Sigmoid colon (tissue), 7 donors: ENCODE results near the gene NTNG1. TPM values are rescaled to one million over a fixed set of nuclear protein-coding genes. Genes with fewer than 3 reads are reported as not detected.

ENCODE experiments used
- DNase-seq: peaks from one replicate; pipeline ENCODE4 v3.0.0-alpha.2; 2019
- H3K27ac ChIP-seq, 4 donors: fragments of 200-600 bp; sonication (generic); one replicate each; pipeline ENCODE4 v1.5.1; 2016 to 2019; ENCODE audit warnings: mild to moderate bottlenecking in 1 of 4
- H3K27me3 ChIP-seq, 3 donors: fragments of 200-600 bp; sonication (generic); one replicate each; pipeline ENCODE4 v1.5.1; 2019; ENCODE audit warnings: mild to moderate bottlenecking in 1 of 3
- H3K36me3 ChIP-seq, 4 donors: fragments of 200-600 bp; sonication (generic); one replicate each; pipeline ENCODE4 v1.5.1; 2016 to 2019
- H3K4me1 ChIP-seq, 4 donors: fragments of 200-600 bp; sonication (generic); one replicate each; pipeline ENCODE4 v1.5.1; 2017 to 2019
- H3K4me3 ChIP-seq, 4 donors: fragments of 200-600 bp; sonication (generic); one replicate each; pipeline ENCODE4 v1.5.1; 2017 to 2019; ENCODE audit warnings: mild to moderate bottlenecking in 2 of 4, moderate library complexity in 1 of 4
- H3K9me3 ChIP-seq, 4 donors: fragments of 200-600 bp in 3 of 4; sonication (generic) in 3 of 4; one replicate each; pipeline versions ENCODE4 v1.5.1 to v1.6.1; 2013 to 2019
- EP300 ChIP-seq, 4 donors: sonication (generic); formaldehyde crosslinking; IDR thresholded peaks; one replicate each; pipeline ENCODE4 v1.6.1; 2017; ENCODE audit warnings: antibody characterized with exemption in 4 of 4
- POLR2A ChIP-seq, 2 donors: fragments of 450-650 bp; IDR thresholded peaks; one replicate each; pipeline ENCODE4 v1.6.1; 2016; ENCODE audit warnings: antibody characterized with exemption in 2 of 2, mild to moderate bottlenecking in 2 of 2, moderate library complexity in 2 of 2
- POLR2AphosphoS5 ChIP-seq, 4 donors: sonication (generic); formaldehyde crosslinking; IDR thresholded peaks; one replicate each; pipeline ENCODE4 v1.6.1; 2017; ENCODE audit warnings: antibody characterized with exemption in 4 of 4
- WGBS, 2 donors: extraction: QIAGEN DNeasy Blood & Tissue Kit; methylation state at CpG; one replicate each; pipeline ENCODE4 v1.1.7; 2013; 5-methylcytosine and 5-hydroxymethylcytosine counted together
- intact Hi-C: fragments of 100-400 bp; cut with DNase I; formaldehyde crosslinking; loops from one replicate; pipeline ENCODE4 v1.15.1; 2023
- polyA plus RNA-seq, 3 donors: library from polyadenylated mRNA; stranded (reverse); fragments of 200-250 nt; gene quantifications; one replicate each; pipeline ENCODE4 v1.2.3, GENCODE V29; 2013
- total RNA-seq, 4 donors: library from RNA; depleted of rRNA; stranded (reverse); fragments of >200 nt; gene quantifications; one replicate each; pipeline ENCODE4 v1.1.0, GENCODE V29; 2016
- TF ChIP-seq, protein P1 (sequence below), 4 experiments: fragments of 450-650 bp in 3 of 4; fragments of 200-600 bp in 1 of 4; IDR thresholded peaks; one replicate each; pipeline ENCODE4 v1.5.1; 2016 to 2019; ENCODE audit warnings: antibody characterized with exemption in 4 of 4, mild to moderate bottlenecking in 3 of 4, moderate library complexity in 2 of 4
- donor health status: healthy with polysubstance abuse.
- donor health status: Bipolar disorder and iron deficiency.
- donor health status: healthy.

Gene NTNG1
- total and polyA plus RNA-seq, 7 donors: under 0.01 to 32.5 (median 9.5) TPM; not detected in 1

GRCh38 chr1:107512836-107513235 is 372.0 kb downstream of the NTNG1 start:
- no peak for DNase-seq
- TF ChIP-seq, protein P1, sequence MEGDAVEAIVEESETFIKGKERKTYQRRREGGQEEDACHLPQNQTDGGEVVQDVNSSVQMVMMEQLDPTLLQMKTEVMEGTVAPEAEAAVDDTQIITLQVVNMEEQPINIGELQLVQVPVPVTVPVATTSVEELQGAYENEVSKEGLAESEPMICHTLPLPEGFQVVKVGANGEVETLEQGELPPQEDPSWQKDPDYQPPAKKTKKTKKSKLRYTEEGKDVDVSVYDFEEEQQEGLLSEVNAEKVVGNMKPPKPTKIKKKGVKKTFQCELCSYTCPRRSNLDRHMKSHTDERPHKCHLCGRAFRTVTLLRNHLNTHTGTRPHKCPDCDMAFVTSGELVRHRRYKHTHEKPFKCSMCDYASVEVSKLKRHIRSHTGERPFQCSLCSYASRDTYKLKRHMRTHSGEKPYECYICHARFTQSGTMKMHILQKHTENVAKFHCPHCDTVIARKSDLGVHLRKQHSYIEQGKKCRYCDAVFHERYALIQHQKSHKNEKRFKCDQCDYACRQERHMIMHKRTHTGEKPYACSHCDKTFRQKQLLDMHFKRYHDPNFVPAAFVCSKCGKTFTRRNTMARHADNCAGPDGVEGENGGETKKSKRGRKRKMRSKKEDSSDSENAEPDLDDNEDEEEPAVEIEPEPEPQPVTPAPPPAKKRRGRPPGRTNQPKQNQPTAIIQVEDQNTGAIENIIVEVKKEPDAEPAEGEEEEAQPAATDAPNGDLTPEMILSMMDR (IDR thresholded peaks at IDR 0.05): no peak
- no peak for TF ChIP-seq POLR2AphosphoS5 (IDR thresholded peaks at IDR 0.05)
- no peak for TF ChIP-seq POLR2A (IDR thresholded peaks at IDR 0.05)
- no peak for TF ChIP-seq EP300 (IDR thresholded peaks at IDR 0.05)
- intact Hi-C loops: no loop called here
- WGBS, 2 donors: 54 to 82% methylated on average over 2 of the region's 2 CpGs
- Histone ChIP-seq H3K9me3 (peaks cover 0 to 2% (median under 1%) of the 10 kb centered on the region in 4 donors), H3K27ac (no peak overlapping the region), H3K4me1 (no peaks in the 10 kb centered on the region), H3K36me3 (no peaks in the 10 kb centered on the region), H3K4me3 (no peak overlapping the region), H3K27me3 (no peaks in the 10 kb centered on the region)

- Histone ChIP-seq H3K36me3 (no peaks in the 10 kb centered on the region), H3K27ac (no peak overlapping the region), H3K4me3 (no peak overlapping the region), H3K9me3 (peaks cover 0 to 2% (median 0%) of the 10 kb centered on the region in 4 donors), H3K27me3 (no peaks in the 10 kb centered on the region), H3K4me1 (no peaks in the 10 kb centered on the region)
- no peak for DNase-seq
- intact Hi-C loops: no loop called here
- TF ChIP-seq EP300 (IDR thresholded peaks at IDR 0.05): no peak
- TF ChIP-seq POLR2A (IDR thresholded peaks at IDR 0.05): no peak
- TF ChIP-seq POLR2AphosphoS5 (IDR thresholded peaks at IDR 0.05): no peak
- TF ChIP-seq, protein P1 (IDR thresholded peaks at IDR 0.05): no peak
- WGBS, 2 donors: 71 to 84% methylated on average over 3 of the region's 3 CpGs
Observed at GRCh38 chr1:107514841-107515240, 374.0 kb downstream of the NTNG1 start.

DNA sequence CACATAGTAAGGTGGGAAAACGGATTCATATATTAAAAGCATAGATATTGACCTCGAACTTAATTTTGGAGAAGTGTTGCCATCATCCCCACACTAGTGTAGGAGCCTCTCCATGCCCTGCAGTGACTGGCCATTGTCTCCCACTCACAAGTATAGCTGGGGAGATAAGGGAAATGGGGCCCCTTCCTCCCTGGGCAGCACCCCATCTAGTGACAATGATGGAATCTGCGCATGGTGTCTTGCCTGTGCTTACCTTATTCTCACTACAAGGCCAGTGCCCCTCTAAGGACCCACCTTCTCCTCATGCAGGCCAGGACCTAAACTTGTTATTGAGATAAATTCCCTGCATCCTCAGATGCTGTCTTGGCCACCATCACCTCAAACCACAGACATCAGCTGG is 374.9 kb downstream of the NTNG1 start:
- intact Hi-C loops: no loop called here
- Histone ChIP-seq H3K27me3 (no peaks in the 10 kb centered on the region), H3K4me1 (no peaks in the 10 kb centered on the region), H3K36me3 (no peaks in the 10 kb centered on the region), H3K27ac (no peak overlapping the region), H3K9me3 (peaks cover 0 to under 1% (median 0%) of the 10 kb centered on the region in 4 donors), H3K4me3 (no peak overlapping the region)
- no peak for DNase-seq
- WGBS, 2 donors: 89 to 92% methylated on average over 3 of the region's 3 CpGs
- TF ChIP-seq POLR2AphosphoS5 (IDR thresholded peaks at IDR 0.05): no peak
- TF ChIP-seq POLR2A (IDR thresholded peaks at IDR 0.05): no peak
- no peak for TF ChIP-seq EP300 (IDR thresholded peaks at IDR 0.05)
- TF ChIP-seq, protein P1 (IDR thresholded peaks at IDR 0.05): no peak

DNA sequence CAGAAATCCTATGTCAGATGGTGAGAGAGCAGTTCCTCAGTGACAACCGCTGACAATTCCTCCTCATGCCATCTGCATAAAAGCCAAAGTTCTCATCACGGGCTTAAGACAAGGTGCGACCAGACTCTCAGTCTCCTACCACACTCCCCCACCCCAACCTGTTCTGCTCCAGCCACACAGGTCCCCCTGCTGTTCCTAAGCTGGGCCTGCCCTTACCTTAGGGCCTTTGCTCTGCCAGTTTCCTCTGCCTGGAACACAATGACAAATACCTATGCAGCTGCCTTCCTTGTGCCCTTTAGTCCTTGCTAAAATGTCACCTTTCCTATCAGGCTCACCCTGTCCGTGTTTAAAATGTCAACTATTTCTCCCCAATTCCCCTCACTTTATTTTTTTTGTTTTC is 382.2 kb downstream of the NTNG1 start:
- intact Hi-C loops: loop anchor here (10.0 kb wide), 1 partner anchor 248 kb away; no protein-coding TSS in a partner anchor
- Histone ChIP-seq H3K27me3 (no peaks in the 10 kb centered on the region), H3K9me3 (no peaks in the 10 kb centered on the region), H3K4me1 (no peaks in the 10 kb centered on the region), H3K4me3 (no peak overlapping the region), H3K27ac (no peak overlapping the region), H3K36me3 (no peaks in the 10 kb centered on the region)
- 68 to 71% methylated on average over 4 of the region's 4 CpGs for WGBS, 2 donors
- no peak for DNase-seq
- TF ChIP-seq POLR2AphosphoS5 (IDR thresholded peaks at IDR 0.05): no peak

DNA sequence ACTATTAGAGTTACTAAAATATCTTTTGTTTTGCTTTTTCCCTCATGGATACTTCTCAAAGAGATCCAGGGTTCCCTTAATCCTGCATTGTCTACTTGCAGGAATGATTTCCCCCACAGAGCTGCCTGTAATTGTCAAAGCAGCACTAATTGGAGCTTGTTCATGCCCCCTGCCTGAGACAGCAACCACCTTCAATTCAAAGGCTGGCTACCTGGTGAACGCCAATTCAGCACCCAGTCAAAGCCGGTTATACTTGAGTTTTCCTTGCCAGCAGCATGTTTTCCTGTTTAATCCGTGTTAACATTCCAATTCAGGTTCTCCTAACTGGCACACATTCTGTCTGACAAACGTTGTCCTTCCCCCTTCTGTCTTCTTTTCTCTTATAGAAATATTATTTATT is 382.9 kb downstream of the NTNG1 start:
- Histone ChIP-seq H3K9me3 (no peaks in the 10 kb centered on the region), H3K4me1 (no peaks in the 10 kb centered on the region), H3K27ac (no peak overlapping the region), H3K4me3 (no peak overlapping the region), H3K36me3 (no peaks in the 10 kb centered on the region), H3K27me3 (no peaks in the 10 kb centered on the region)
- TF ChIP-seq POLR2A (IDR thresholded peaks at IDR 0.05): no peak
- TF ChIP-seq EP300 (IDR thresholded peaks at IDR 0.05): no peak
- TF ChIP-seq POLR2AphosphoS5 (IDR thresholded peaks at IDR 0.05): no peak
- intact Hi-C loops: loop anchor here (10.0 kb wide), 1 partner anchor 249 kb away; no protein-coding TSS in a partner anchor
- 65 to 72% methylated on average over 4 of the region's 4 CpGs for WGBS, 2 donors
- DNase-seq: no peak

DNA sequence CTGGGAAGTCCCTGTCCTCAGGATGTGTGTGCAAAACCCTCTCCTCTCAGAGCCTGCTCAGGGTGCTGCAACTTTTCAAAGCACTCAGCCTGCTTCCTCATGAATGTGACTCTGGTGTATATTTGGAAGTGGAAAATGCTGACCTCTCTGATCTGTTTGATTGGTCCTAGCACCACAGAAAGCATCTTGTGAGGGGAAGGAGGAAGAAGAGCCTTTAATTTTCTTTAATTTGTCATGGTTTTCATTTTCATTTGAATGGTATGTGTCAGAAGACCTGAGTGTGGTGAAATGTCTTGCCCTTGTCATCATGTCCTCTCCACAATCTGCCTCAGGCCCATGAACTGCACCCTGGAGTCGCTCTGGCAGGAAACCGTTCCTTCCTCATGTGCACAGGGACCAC is 383.5 kb downstream of the NTNG1 start:
- DNase-seq: no peak
- TF ChIP-seq POLR2A (IDR thresholded peaks at IDR 0.05): no peak
- no peak for TF ChIP-seq EP300 (IDR thresholded peaks at IDR 0.05)
- TF ChIP-seq, protein P1 (IDR thresholded peaks at IDR 0.05): no peak
- no peak for TF ChIP-seq POLR2AphosphoS5 (IDR thresholded peaks at IDR 0.05)
- Histone ChIP-seq H3K4me1 (no peaks in the 10 kb centered on the region), H3K9me3 (no peaks in the 10 kb centered on the region), H3K27ac (no peak overlapping the region), H3K4me3 (no peak overlapping the region), H3K36me3 (no peaks in the 10 kb centered on the region), H3K27me3 (no peaks in the 10 kb centered on the region)
- intact Hi-C loops: loop anchor here (10.0 kb wide), 1 partner anchor 250 kb away; no protein-coding TSS in a partner anchor
- WGBS, 2 donors: 88 to 90% methylated on average over 2 of the region's 2 CpGs
